GM19463 (cell line): Measurements from ENCODE around the gene IGFN1.

Source experiments
- ATAC-seq: cut with Tn5 transposase; IDR thresholded peaks from one replicate; pipeline ENCODE4 v1.9.1; 2021; ENCODE audit warnings: mild to moderate bottlenecking, moderate library complexity; ENCODE audit not compliant: unreplicated experiment

IGFN1 gene

DNA sequence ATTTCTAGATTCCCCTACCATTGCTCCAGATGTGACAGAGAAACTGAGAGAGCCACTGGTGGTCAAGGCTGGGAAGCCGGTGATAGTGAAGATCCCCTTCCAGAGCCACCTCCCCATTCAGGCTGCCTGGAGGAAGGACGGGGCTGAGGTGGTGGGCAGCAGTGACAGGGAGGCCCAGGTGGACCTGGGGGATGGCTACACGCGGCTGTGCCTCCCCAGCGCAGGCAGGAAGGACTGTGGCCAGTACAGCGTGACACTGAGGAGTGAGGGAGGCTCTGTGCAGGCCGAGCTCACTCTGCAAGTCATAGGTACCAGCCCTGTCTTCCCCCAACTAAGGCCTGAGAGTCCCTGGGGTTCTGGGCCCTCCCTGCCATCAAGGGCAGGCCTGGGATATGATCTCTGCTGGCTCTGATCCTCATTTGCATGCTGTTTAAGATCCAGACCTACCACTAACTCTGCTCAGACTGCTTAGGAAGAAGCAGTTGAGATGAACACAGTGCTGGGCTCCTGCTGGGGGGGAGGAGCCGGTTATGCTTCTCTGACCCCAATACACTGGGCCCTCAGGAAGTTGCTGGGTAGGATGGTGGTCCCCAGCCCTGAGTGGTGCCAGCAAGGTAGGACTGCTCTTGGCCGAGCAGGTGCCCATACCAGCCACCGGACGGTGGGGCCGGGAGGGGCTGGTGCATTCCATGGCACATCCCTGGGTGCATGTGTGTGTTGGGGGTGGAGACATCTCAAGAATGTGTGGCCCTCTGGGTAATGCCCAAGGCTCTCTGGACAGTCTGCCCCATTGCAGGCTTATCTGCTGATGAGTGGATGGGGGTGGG lies 25.1 kb downstream of the IGFN1 start:
- no peak for ATAC-seq

DNA sequence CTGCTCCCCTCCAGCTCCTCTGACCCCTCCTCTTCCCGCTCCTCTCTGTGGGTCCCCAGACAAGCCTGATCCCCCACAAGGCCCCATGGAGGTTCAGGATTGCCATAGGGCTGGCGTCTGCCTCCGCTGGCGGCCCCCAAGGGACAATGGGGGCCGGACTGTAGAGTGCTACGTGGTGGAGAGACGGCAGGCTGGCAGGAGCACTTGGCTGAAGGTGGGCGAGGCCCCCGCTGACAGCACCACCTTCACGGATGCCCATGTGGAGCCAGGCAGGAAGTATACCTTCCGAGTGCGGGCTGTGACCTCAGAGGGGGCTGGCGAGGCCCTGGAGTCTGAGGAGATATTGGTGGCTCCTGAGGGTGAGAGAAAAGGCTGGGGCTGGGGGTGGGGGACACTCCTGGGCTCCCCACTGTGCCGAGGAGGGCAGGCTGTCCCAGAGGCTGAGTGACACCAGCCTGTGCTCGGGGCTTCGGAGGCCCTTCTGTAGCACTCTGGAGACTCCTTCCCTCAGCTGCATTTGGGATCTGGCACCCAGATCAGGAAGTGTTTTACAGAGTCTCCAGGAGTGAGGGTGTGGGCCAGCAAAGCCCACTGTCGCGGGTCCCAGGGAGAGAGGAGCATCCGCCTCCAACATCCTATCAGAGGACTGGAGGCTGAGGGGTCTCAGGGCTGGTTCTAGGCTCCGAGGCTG lies 25.9 kb downstream of the IGFN1 start:
- no peak for ATAC-seq

DNA sequence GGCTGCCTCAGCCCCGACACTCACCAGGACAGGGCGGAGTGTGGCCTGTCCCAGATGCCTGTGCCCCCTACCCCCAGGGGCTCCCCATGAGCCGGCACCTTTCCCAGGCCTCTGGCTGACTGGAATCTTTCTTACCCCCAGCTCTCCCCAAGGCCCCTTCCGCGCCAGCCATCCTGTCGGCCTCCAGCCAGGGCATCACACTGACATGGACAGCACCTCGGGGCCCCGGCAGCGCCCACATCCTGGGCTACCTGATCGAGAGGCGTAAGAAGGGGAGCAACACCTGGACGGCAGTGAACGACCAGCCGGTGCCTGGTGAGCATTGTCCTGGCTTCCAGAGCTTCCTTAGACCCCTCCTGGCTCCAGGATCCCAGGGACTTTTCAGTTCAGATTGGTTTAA lies 26.5 kb downstream of the IGFN1 start:
- no peak for ATAC-seq

DNA sequence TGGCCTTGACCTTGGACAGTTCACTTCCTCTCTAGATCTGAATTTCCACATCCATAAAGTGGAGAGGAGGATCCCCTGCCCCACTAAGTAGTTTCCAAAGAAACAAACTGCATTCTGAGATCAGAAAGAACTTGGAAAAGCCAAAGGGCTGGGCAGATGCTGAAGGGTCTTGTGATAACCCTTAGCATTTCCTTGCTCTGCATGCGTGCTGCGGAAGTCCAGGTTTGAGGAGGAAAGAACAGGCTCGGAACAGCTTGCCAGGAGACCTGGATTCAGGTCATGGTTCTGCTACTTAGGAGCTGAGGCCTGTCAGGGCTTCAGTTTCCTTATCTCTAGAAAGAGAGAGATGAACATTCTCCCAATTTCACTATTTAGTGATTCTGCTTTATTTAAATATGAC lies 27.2 kb downstream of the IGFN1 start:
- no peak for ATAC-seq

- no peak for ATAC-seq
Observed at GRCh38 chr1:201218409-201218808, 27.8 kb downstream of the IGFN1 start.

GRCh38 chr1:201219481-201220387 lies 29.1 kb downstream of the IGFN1 start:
- no peak for ATAC-seq

- no peak for ATAC-seq
Observed at GRCh38 chr1:201220388-201220715, 29.7 kb downstream of the IGFN1 start.

DNA sequence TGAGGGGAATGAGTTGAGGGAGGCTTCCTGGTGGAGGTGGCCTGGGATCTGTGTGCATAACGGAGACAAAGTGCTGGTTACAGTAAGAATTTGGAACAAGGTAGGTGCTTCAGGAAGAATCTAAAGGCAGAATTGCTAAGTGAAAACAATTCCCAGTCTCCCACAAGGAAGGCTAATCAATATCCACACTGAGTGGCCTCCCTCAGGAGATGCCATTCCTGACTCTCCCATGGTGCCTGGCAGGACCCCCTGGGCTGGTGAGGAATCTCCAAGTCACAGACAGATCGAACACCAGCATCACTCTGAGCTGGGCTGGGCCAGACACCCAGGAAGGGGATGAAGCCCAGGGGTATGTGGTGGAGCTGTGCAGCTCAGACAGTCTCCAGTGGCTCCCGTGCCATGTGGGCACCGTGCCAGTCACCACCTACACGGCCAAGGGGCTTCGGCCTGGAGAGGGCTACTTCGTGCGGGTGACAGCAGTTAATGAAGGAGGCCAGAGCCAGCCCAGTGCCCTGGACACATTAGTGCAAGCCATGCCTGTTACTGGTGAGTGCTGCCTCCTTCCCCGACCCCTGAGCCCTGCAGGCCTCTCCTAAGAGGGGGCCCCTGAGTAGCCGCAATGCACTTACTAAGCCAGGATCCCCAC lies 30.7 kb downstream of the IGFN1 start:
- ATAC-seq: no peak

DNA sequence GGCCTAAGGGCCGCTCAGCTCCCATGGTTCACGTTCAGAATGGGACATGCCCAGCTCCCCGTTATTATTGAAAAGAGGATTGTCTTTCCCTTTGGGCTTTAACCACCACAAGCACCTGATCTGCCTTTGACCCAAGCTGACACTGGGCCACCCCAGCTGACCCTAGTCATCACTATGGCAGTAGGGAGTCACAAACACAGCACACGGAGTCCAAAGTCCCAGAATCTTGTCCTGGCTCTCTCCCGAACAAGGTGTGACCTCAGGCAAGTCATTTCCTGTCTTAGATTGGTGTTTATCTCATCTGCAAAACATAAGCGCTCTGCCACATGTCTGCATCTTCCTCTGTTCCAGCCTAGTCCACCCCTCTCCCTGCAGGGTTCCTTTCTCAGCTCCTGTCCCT lies 31.5 kb downstream of the IGFN1 start:
- ATAC-seq: no peak

DNA sequence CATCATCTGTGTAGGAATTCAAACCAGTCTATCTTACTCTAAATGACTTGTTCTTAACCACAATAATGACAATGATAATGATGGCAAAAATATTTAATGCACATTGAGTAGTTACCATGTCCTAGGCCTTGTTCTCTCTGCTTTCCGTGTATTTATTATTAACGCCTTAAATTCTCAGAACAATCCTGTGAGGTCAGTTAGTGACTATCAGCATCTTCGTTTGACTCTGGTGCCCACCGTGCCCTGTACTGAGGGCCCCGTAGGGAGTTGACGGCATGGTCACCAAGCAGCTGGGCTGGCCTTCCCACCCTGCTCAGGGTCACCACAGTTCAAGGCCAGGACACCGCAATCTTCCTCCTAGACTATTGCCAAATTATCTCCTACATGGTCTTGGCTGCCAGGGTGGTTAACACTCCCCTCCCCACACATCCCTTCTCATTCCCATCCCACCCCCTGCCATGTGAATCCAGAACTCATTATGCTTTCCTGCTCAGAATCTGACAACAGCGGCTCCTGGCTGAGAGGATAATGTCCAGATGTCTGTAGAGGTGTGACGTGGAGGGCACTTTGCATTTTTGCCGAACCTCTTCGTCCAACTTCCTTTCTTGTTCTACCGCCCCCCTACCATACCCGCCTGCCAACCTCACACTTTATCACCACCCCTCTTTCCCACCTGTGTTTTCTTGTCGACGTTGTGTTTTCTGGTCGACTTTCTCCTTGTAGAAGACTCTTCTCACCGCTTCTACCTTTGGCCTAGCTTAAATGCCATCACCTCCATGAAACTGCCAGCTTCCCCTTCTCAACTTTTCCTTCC lies 33.4 kb downstream of the IGFN1 start:
- no peak for ATAC-seq

GRCh38 chr1:201224666-201225370 lies 34.2 kb downstream of the IGFN1 start:
- ATAC-seq: no peak

DNA sequence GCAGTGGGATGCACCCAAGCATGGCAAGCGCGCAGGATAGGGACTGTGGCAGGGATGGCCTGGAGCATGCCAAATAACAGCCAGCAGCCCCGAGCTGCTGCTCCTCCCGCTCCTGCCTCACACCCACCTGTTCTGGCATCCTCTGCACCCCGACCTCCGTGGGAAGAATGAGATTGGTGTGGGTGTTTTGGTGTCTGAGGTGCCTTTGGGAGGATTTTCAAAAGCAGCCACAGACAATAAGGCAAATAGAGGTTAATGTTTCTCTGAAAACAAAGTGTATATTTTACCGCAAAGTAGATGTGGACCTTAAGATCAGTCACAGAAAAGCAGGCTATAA lies 35.5 kb downstream of the IGFN1 start:
- no peak for ATAC-seq

- no peak for ATAC-seq
Observed at GRCh38 chr1:201226859-201227488, 36.4 kb downstream of the IGFN1 start.

GRCh38 chr1:201228011-201228983 lies 37.7 kb downstream of the IGFN1 start:
- no peak for ATAC-seq

DNA sequence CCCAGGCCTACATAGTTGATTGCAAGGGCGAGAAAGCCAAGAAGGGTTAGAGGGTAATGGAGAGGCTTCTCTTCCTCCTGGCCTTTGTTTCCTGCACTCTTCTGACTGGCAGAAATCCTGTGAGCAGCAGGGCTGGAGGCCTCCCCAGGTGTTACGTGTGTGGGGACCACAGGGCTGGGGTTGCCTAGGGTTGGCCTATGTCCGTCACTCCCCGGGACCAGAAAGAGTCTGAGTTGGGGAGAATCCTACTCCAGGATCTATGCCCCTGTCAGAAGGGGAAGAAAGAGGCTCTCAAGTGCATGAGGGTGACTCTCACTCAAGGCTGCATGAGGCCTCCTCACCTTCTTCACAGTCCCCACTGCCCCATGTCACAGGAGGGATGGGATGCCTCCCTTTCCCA lies 38.5 kb downstream of the IGFN1 start:
- no peak for ATAC-seq

- ATAC-seq: no peak
Observed at GRCh38 chr1:201229771-201230635, 39.4 kb downstream of the IGFN1 start.

- ATAC-seq: no peak
Observed at GRCh38 chr1:201230676-201231075, 40.1 kb downstream of the IGFN1 start.
